HEK293 (cell line): ENCODE data around the gene SLC22A17.

ENCODE experiments used
- CTCF ChIP-seq: fragments of 450-650 bp; formaldehyde crosslinking; IDR thresholded peaks from 2 replicates; pipeline ENCODE4 v1.5.1; 2016; ENCODE audit warnings: missing biosample characterization, missing genetic modification characterization
- PBX3 ChIP-seq: sonication (generic); formaldehyde crosslinking; IDR thresholded peaks from 2 replicates; pipeline ENCODE4 v1.8.1; 2022; ENCODE audit warnings: mild to moderate bottlenecking, moderate library complexity, missing genetic modification reagents
- ZNF416 ChIP-seq: fragments of 450-650 bp; formaldehyde crosslinking; IDR thresholded peaks from 2 replicates; pipeline ENCODE4 v1.5.1; 2016; ENCODE audit warnings: missing biosample characterization, missing genetic modification characterization
- ZNF48 ChIP-seq: fragments of 450-650 bp; formaldehyde crosslinking; IDR thresholded peaks from 2 replicates; pipeline ENCODE4 v1.5.1; 2016; ENCODE audit warnings: missing biosample characterization, missing genetic modification characterization
- ZSCAN5A ChIP-seq: fragments of 450-650 bp; formaldehyde crosslinking; IDR thresholded peaks from 2 replicates; pipeline ENCODE4 v1.5.1; 2016; ENCODE audit warnings: missing biosample characterization, missing genetic modification characterization

- TF ChIP-seq ZNF416 (no peak), PBX3 (CRISPR knock-in tag) (no peak), CTCF (tag by site-specific recombination) (no peak), ZSCAN5A (tag by site-specific recombination) (no peak), ZNF48 (tag by site-specific recombination) (no peak)
Measured at GRCh38 chr14:23316300-23316699, 36.4 kb downstream of the SLC22A17 start.
